Activated naive CD4-positive, alpha-beta T cell treated with anti-CD3 and anti-CD28 coated beads for 36 hours (primary cell): Measurements from ENCODE around the gene RTN4R. TPM values are rescaled to one million over a fixed set of nuclear protein-coding genes. Genes with fewer than 3 reads are reported as not detected.
A peak's percentile ranks its signal among the peaks of the same experiment; 100 is the strongest.

ENCODE experiments used
- CTCF ChIA-PET: fragments of 350-600 bp; sonication (Branson Sonifier 250); formaldehyde crosslinking; loops from one replicate; lab custom pipeline; 2021; ENCODE audit warnings: antibody characterized with exemption; lab: Charles Lee
- DNase-seq: peaks from one replicate; pipeline ENCODE4 v3.0.0-alpha.2; 2020
- H3K27ac Mint-ChIP-seq: one replicate; pipeline ENCODE4 v1.8.0; 2021; ENCODE audit warnings: mild to moderate bottlenecking, mixed read lengths
- H3K27me3 Mint-ChIP-seq: one replicate; pipeline ENCODE4 v1.8.0; 2021; ENCODE audit warnings: low read depth, mixed read lengths
- H3K36me3 Mint-ChIP-seq: one replicate; pipeline ENCODE4 v1.8.0; 2021; ENCODE audit warnings: low read depth, mixed read lengths
- H3K4me1 Mint-ChIP-seq: one replicate; pipeline ENCODE4 v1.8.0; 2021; ENCODE audit warnings: low read depth, mixed read lengths
- H3K4me3 Mint-ChIP-seq: one replicate; pipeline ENCODE4 v1.8.0; 2021; ENCODE audit warnings: mild to moderate bottlenecking, moderate library complexity, mixed read lengths
- H3K9me3 Mint-ChIP-seq: one replicate; pipeline ENCODE4 v1.8.0; 2021; ENCODE audit warnings: mixed read lengths
- intact Hi-C: fragments of 100-400 bp; cut with micrococcal nuclease; formaldehyde crosslinking; loops from one replicate; pipeline ENCODE4 v1.15.1; 2023
- total RNA-seq, 2 experiments: library from RNA; stranded (reverse); gene quantifications; one replicate each; pipeline ENCODE4 v1.2.3, GENCODE V29; 2021

RTN4R gene
- total RNA-seq, 2 experiments from 2014 or later = 2.1 to 2.5 TPM

GRCh38 chr22:20211409-20211996 is 56.6 kb downstream of the RTN4R start:
- CTCF ChIA-PET = no interaction called here
- intact Hi-C loops = no loop called here
- Mint-ChIP-seq H3K4me3 (no peak overlapping the region), H3K36me3 (no peaks in the 10 kb centered on the region), H3K4me1 (peaks cover 11% of the 10 kb centered on the region), H3K27ac (no peak overlapping the region), H3K27me3 (no peaks in the 10 kb centered on the region), H3K9me3 (no peaks in the 10 kb centered on the region)
- no peak for DNase-seq

GRCh38 chr22:20210473-20211059 is 57.6 kb downstream of the RTN4R start:
- Mint-ChIP-seq H3K4me1 (peaks cover 19% of the 10 kb centered on the region), H3K9me3 (no peaks in the 10 kb centered on the region), H3K27me3 (no peaks in the 10 kb centered on the region), H3K4me3 (no peak overlapping the region), H3K27ac (no peak overlapping the region), H3K36me3 (no peaks in the 10 kb centered on the region)
- intact Hi-C loops = no loop called here
- CTCF ChIA-PET = interaction anchor here (0.7 kb wide), 1 partner anchor 105 kb away, joined by 3 read pairs; no protein-coding TSS in a partner anchor
- DNase-seq = no peak

GRCh38 chr22:20209761-20210250 is 58.3 kb downstream of the RTN4R start:
- Mint-ChIP-seq H3K4me1 (peaks cover 20% of the 10 kb centered on the region), H3K9me3 (no peaks in the 10 kb centered on the region), H3K27me3 (no peaks in the 10 kb centered on the region), H3K4me3 (no peak overlapping the region), H3K36me3 (no peaks in the 10 kb centered on the region), H3K27ac (no peak overlapping the region)
- intact Hi-C loops = no loop called here
- CTCF ChIA-PET = interaction anchor here (0.7 kb wide), 1 partner anchor 105 kb away, joined by 3 read pairs; no protein-coding TSS in a partner anchor
- no peak for DNase-seq

GRCh38 chr22:20208713-20209310 is 59.3 kb downstream of the RTN4R start:
- Mint-ChIP-seq H3K27me3 (no peaks in the 10 kb centered on the region), H3K4me3 (no peak overlapping the region), H3K27ac (no peak overlapping the region), H3K36me3 (no peaks in the 10 kb centered on the region), H3K4me1 (peaks cover 20% of the 10 kb centered on the region), H3K9me3 (no peaks in the 10 kb centered on the region)
- CTCF ChIA-PET = no interaction called here
- intact Hi-C loops = no loop called here
- no peak for DNase-seq

- no peak for DNase-seq
- H3K4me3 Mint-ChIP-seq = peak overlapping the region; percentile 86
- CTCF ChIA-PET = no interaction called here
- intact Hi-C loops = loop anchor here (2.0 kb wide), 1 partner anchor 31 kb away; no protein-coding TSS in a partner anchor
- H3K36me3 Mint-ChIP-seq = no peaks in the 10 kb centered on the region
- H3K4me1 Mint-ChIP-seq = peaks cover 20% of the 10 kb centered on the region
- H3K27ac Mint-ChIP-seq = no peak overlapping the region
- H3K27me3 Mint-ChIP-seq = no peaks in the 10 kb centered on the region
- H3K9me3 Mint-ChIP-seq = no peaks in the 10 kb centered on the region
These were observed 60.7 kb downstream of the RTN4R start for GRCh38 chr22:20207277-20208025.

GRCh38 chr22:20206709-20207215 is 61.4 kb downstream of the RTN4R start:
- intact Hi-C loops = loop anchor here (2.0 kb wide), 1 partner anchor 32 kb away; no protein-coding TSS in a partner anchor
- DNase-seq = peak; percentile 32
- H3K4me1 Mint-ChIP-seq = peaks cover 20% of the 10 kb centered on the region
- no peaks in the 10 kb centered on the region for H3K27me3 Mint-ChIP-seq
- CTCF ChIA-PET = no interaction called here
- no peaks in the 10 kb centered on the region for H3K9me3 Mint-ChIP-seq
- H3K36me3 Mint-ChIP-seq = no peaks in the 10 kb centered on the region
- peak overlapping the region; percentile 88 for H3K27ac Mint-ChIP-seq
- peak overlapping the region; percentile 86 for H3K4me3 Mint-ChIP-seq

GRCh38 chr22:20205964-20206708 is 62.0 kb downstream of the RTN4R start:
- Mint-ChIP-seq H3K9me3 (no peaks in the 10 kb centered on the region), H3K27ac (peak overlapping the region; percentile 88), H3K4me1 (peaks cover 20% of the 10 kb centered on the region), H3K27me3 (no peaks in the 10 kb centered on the region), H3K4me3 (peak overlapping the region; percentile 86), H3K36me3 (no peaks in the 10 kb centered on the region)
- intact Hi-C loops = loop anchor here (2.0 kb wide), 1 partner anchor 33 kb away; no protein-coding TSS in a partner anchor
- CTCF ChIA-PET = interaction anchor here (1.0 kb wide), 1 partner anchor 80 kb away, joined by 3 read pairs; no protein-coding TSS in a partner anchor
- peak; percentile 83 for DNase-seq

- H3K36me3 Mint-ChIP-seq = no peaks in the 10 kb centered on the region
These were observed 62.6 kb downstream of the RTN4R start for GRCh38 chr22:20205464-20205963.

GRCh38 chr22:20204806-20205205 is 63.3 kb downstream of the RTN4R start:
- H3K36me3 Mint-ChIP-seq = no peaks in the 10 kb centered on the region
- H3K27ac Mint-ChIP-seq = no peak overlapping the region
- no peak overlapping the region for H3K4me3 Mint-ChIP-seq
- no peaks in the 10 kb centered on the region for H3K9me3 Mint-ChIP-seq
- peaks cover 20% of the 10 kb centered on the region for H3K4me1 Mint-ChIP-seq
- DNase-seq = no peak
- H3K27me3 Mint-ChIP-seq = no peaks in the 10 kb centered on the region
- intact Hi-C loops = no loop called here
- CTCF ChIA-PET = interaction anchor here (1.7 kb wide), 1 partner anchor 34 kb away, joined by 5 read pairs; no protein-coding TSS in a partner anchor

More at GRCh38 chr22:20205464-20205963, 62.6 kb downstream of the RTN4R start:
- intact Hi-C loops = no loop called here
- Mint-ChIP-seq H3K4me1 (peaks cover 20% of the 10 kb centered on the region), H3K9me3 (no peaks in the 10 kb centered on the region), H3K27ac (peak overlapping the region; percentile 88), H3K4me3 (peak overlapping the region; percentile 7), H3K27me3 (no peaks in the 10 kb centered on the region)
- CTCF ChIA-PET = interaction anchor here (1.0 kb wide), 1 partner anchor 81 kb away, joined by 3 read pairs; no protein-coding TSS in a partner anchor
- DNase-seq = no peak

- no peaks in the 10 kb centered on the region for H3K27me3 Mint-ChIP-seq
- peaks cover 20% of the 10 kb centered on the region for H3K4me1 Mint-ChIP-seq
- CTCF ChIA-PET = interaction anchor here (1.7 kb wide), 1 partner anchor 34 kb away, joined by 5 read pairs; no protein-coding TSS in a partner anchor
- no peaks in the 10 kb centered on the region for H3K9me3 Mint-ChIP-seq
- H3K27ac Mint-ChIP-seq = no peak overlapping the region
- intact Hi-C loops = no loop called here
- H3K36me3 Mint-ChIP-seq = no peaks in the 10 kb centered on the region
- DNase-seq = no peak
- H3K4me3 Mint-ChIP-seq = no peak overlapping the region
These were observed 63.8 kb downstream of the RTN4R start for GRCh38 chr22:20204311-20204710.

- Mint-ChIP-seq H3K27me3 (no peaks in the 10 kb centered on the region), H3K36me3 (no peaks in the 10 kb centered on the region), H3K4me1 (peaks cover 20% of the 10 kb centered on the region), H3K9me3 (no peaks in the 10 kb centered on the region), H3K27ac (no peak overlapping the region), H3K4me3 (no peak overlapping the region)
- DNase-seq = no peak
- CTCF ChIA-PET = interaction anchor here (1.7 kb wide), 1 partner anchor 35 kb away, joined by 5 read pairs; no protein-coding TSS in a partner anchor
- intact Hi-C loops = no loop called here
These were observed 64.4 kb downstream of the RTN4R start for GRCh38 chr22:20203552-20204201.
